Osteocyte (in vitro differentiated cells): ENCODE data around the gene ABCG5. TPM values are rescaled to one million over a fixed set of nuclear protein-coding genes. Genes with fewer than 3 reads are reported as not detected.

Experiments
- DNase-seq: peaks from one replicate; pipeline ENCODE4 v3.0.0; 2021; ENCODE audit warnings: mixed read lengths; ENCODE audit not compliant: unreplicated experiment; ENCODE audit errors: extremely low spot score
- H3K27ac Mint-ChIP-seq: one replicate; pipeline ENCODE4 v1.8.0; 2021; ENCODE audit warnings: mild to moderate bottlenecking, mixed read lengths; ENCODE audit not compliant: unreplicated experiment
- H3K27me3 Mint-ChIP-seq: one replicate; pipeline ENCODE4 v1.8.0; 2021; ENCODE audit warnings: mixed read lengths; ENCODE audit not compliant: unreplicated experiment
- H3K36me3 Mint-ChIP-seq: one replicate; pipeline ENCODE4 v1.8.0; 2021; ENCODE audit warnings: mixed read lengths; ENCODE audit not compliant: unreplicated experiment
- H3K4me1 Mint-ChIP-seq: one replicate; pipeline ENCODE4 v1.8.0; 2021; ENCODE audit warnings: mixed read lengths; ENCODE audit not compliant: unreplicated experiment
- H3K4me3 Mint-ChIP-seq: one replicate; pipeline ENCODE4 v1.8.0; 2021; ENCODE audit warnings: mild to moderate bottlenecking, moderate library complexity, mixed read lengths; ENCODE audit not compliant: unreplicated experiment
- H3K9me3 Mint-ChIP-seq: one replicate; pipeline ENCODE4 v1.8.0; 2021; ENCODE audit warnings: mixed read lengths; ENCODE audit not compliant: unreplicated experiment
- CTCF ChIP-seq: fragments of 200-600 bp; sonication (generic); IDR thresholded peaks from 2 replicates; pipeline ENCODE4 v1.5.0; 2021; ENCODE audit warnings: antibody characterized with exemption, mild to moderate bottlenecking, moderate library complexity
- total RNA-seq: library from RNA; stranded (reverse); gene quantifications from 2 replicates; pipeline ENCODE4 v1.2.1, GENCODE V29; 2021

ABCG5 gene
- total RNA-seq, 1 donor from 2014 or later = not detected

- Mint-ChIP-seq H3K4me1 (peaks cover 4% of the 10 kb centered on the region), H3K27ac (no peak overlapping the region), H3K36me3 (no peaks in the 10 kb centered on the region), H3K9me3 (no peaks in the 10 kb centered on the region), H3K4me3 (no peak overlapping the region), H3K27me3 (peaks cover 2% of the 10 kb centered on the region)
- TF ChIP-seq CTCF = no peak
- DNase-seq = no peak
These were observed 1.6 kb downstream of the ABCG5 start for GRCh38 chr2:43837033-43837432.

- no peak for DNase-seq
These were observed 6.2 kb downstream of the ABCG5 start for GRCh38 chr2:43832457-43832856.

GRCh38 chr2:43831543-43832294, 6.9 kb downstream of the ABCG5 start:
- TF ChIP-seq CTCF = no peak
- peaks cover 14% of the 10 kb centered on the region for H3K27me3 Mint-ChIP-seq
- no peaks in the 10 kb centered on the region for H3K9me3 Mint-ChIP-seq
- DNase-seq = no peak
- no peaks in the 10 kb centered on the region for H3K4me1 Mint-ChIP-seq
- no peak overlapping the region for H3K4me3 Mint-ChIP-seq
- no peaks in the 10 kb centered on the region for H3K36me3 Mint-ChIP-seq
- no peak overlapping the region for H3K27ac Mint-ChIP-seq

More at GRCh38 chr2:43832457-43832856, 6.2 kb downstream of the ABCG5 start:
- Mint-ChIP-seq H3K9me3 (no peaks in the 10 kb centered on the region), H3K36me3 (no peaks in the 10 kb centered on the region), H3K4me3 (no peak overlapping the region), H3K4me1 (no peaks in the 10 kb centered on the region), H3K27ac (no peak overlapping the region), H3K27me3 (peaks cover 14% of the 10 kb centered on the region)
- no peak for TF ChIP-seq CTCF

GRCh38 chr2:43826305-43827250, 12.1 kb downstream of the ABCG5 start:
- no peaks in the 10 kb centered on the region for H3K36me3 Mint-ChIP-seq
- no peaks in the 10 kb centered on the region for H3K9me3 Mint-ChIP-seq
- no peak overlapping the region for H3K4me3 Mint-ChIP-seq
- no peak for DNase-seq
- TF ChIP-seq CTCF = no peak
- H3K4me1 Mint-ChIP-seq = no peaks in the 10 kb centered on the region
- no peak overlapping the region for H3K27ac Mint-ChIP-seq
- H3K27me3 Mint-ChIP-seq = peaks cover 40% of the 10 kb centered on the region

- no peaks in the 10 kb centered on the region for H3K9me3 Mint-ChIP-seq
- no peak overlapping the region for H3K4me3 Mint-ChIP-seq
- DNase-seq = no peak
- H3K27ac Mint-ChIP-seq = no peak overlapping the region
- no peaks in the 10 kb centered on the region for H3K4me1 Mint-ChIP-seq
- H3K27me3 Mint-ChIP-seq = peaks cover 47% of the 10 kb centered on the region
- H3K36me3 Mint-ChIP-seq = no peaks in the 10 kb centered on the region
- TF ChIP-seq CTCF = no peak
These were observed 12.8 kb downstream of the ABCG5 start for GRCh38 chr2:43825841-43826240.
